HCEC 1CT (cell line): ENCODE data around the gene C1GALT1C1.
A peak's percentile ranks its signal among the peaks of the same experiment; 100 is the strongest.
"Not testable (repeated sequence)": the region's sequence is repeated elsewhere in the genome, so short reads cannot be mapped to it uniquely, and the experiment has no call there.

Experiments
- DNase-seq: peaks from one replicate; pipeline ENCODE4 v3.0.0-alpha.2; 2017

Gene C1GALT1C1

GRCh38 chrX:120629667-120630537 lies at the start of gene C1GALT1C1:
C1GALT1C1 (minus strand) TSS chrX:120630054; CDS start chrX:120627166, 2,888 bp downstream.
- DNase-seq = peak; percentile 94

DNA sequence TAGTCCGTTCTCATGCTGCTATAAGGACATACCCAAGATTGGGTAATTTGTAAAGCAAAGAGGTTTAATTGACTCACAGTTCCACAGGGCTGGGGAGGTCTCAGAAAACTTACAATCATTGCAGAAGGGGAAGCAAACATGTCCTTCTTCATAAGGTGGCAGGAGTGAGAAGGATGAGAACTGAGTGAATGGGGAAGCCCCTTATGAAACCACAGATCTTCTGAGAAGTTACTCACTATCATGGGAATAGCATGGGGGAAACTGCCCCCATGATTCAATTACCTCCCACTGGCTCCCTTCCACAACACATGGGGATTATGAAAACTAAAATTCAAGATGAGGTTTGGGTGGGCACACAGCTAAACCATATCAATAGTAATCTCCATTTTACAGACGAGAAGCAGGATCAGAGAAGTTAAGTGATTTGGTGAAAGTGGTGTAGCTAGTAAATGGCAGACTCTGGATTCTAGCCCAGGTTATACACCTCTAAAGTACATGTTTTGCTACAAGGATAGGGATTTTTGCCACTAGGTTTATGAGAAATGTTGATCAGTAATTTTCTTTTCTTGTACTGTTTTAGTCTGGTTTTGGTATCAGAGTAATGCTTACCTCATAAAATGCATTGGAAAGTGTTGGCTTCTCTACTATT lies 47.3 kb upstream of the C1GALT1C1 start:
- DNase-seq = no peak

GRCh38 chrX:120672841-120673530 lies 43.1 kb upstream of the C1GALT1C1 start:
- DNase-seq = no peak

GRCh38 chrX:120672389-120672788 lies 42.5 kb upstream of the C1GALT1C1 start:
- DNase-seq = peak; percentile 78

DNA sequence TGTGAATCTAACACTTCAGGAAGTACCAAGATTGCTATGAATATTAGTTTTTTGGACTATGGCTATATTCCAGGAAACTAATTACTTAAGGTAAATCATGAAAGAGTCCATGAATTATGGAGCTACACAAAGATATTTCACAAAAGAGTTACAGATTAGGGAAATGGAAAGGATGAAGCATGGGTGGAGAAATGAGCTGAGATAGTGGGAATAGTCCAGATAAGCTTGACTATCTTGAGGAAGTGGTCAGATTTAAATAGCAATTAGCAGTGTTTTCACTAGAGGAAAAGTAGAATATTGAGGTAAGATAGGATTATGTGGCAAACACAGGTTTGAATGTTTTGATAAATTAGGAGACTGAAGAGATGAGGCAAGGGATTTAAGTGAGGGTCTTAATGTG lies 42.1 kb upstream of the C1GALT1C1 start:
- DNase-seq = no peak

- no peak for DNase-seq
These were observed 38.5 kb upstream of the C1GALT1C1 start for GRCh38 chrX:120668357-120668756.

GRCh38 chrX:120664535-120664934 lies 34.7 kb upstream of the C1GALT1C1 start:
- DNase-seq = not testable (repeated sequence)

DNA sequence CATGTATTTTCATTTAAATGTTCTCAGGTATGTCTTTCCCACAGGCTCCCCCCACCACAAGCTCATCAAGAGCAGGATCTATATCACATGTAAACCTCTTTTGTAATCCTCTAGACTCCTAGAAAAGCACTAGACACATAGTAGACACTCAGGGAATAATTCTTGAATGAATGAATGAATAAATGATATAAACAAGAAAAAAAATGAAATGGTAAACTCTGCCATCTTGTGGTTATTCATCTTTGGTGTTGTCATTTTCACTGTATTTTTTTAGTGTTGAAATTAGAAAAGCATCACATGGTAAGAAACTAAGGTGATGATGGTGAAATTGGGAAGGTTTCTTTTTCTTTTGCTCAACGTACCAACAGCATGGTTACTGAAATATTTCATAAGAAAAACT lies 34.2 kb upstream of the C1GALT1C1 start:
- DNase-seq = no peak

DNA sequence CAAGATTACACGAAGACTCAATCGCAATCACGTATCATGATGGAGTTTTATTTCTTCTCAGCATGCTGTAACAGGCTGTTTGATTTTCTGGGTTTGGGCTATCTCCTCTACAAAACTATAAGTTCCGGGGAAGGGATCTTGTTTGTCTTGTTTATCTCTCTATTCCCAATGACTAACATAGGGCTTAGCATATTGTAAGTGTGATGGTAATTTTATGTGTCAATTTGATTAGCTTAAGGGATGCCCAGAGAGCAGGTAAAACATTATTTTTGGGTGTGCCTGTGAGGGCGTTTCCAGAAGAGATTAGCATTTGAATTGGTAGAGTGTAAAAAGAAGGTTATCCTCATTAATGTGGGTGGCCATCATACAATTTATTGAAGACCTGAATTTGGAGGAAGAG lies 32.8 kb upstream of the C1GALT1C1 start:
- DNase-seq = no peak

DNA sequence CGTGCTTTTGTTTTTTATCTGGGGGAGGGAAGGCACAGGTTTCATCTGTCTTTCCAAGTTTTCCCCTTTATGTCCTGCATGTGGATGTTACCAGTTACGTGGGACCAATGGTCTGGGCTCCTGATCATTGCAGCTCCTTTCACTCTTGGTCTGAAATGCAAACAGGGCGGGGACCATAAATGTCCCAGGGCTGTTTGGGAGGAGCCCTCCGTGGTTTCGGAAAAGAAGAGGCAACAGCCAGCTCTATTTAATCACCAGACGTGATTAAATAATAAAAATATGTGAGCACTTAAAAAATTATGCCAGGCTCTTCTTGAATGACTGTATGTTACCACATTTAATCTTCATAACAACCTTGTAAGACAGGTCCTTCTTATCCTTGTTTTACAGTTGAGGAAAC lies 30.8 kb upstream of the C1GALT1C1 start:
- no peak for DNase-seq

DNA sequence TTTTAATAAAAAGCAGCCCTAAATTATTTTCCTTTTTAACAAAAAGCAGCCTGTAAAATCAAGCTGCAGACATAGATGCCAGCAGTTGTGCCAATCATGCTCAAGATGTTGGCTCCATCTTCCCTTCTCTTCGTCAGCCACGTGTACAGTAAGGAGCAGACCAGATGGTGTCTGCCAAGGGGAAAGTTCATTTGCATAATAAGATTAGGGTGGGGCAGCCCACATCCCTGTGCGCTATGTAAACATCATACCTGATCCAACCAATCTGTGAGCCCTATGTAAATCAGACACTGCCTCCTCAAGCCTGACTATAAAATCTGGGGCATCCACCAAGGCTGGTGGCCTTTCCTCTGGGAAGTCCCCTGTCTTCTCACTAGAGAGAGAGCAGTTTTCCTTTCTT lies 23.1 kb upstream of the C1GALT1C1 start:
- DNase-seq = no peak

GRCh38 chrX:120652256-120652655 lies 22.4 kb upstream of the C1GALT1C1 start:
- DNase-seq = not testable (repeated sequence)

- DNase-seq = no peak
These were observed 17.3 kb upstream of the C1GALT1C1 start for GRCh38 chrX:120647127-120647526.

DNA sequence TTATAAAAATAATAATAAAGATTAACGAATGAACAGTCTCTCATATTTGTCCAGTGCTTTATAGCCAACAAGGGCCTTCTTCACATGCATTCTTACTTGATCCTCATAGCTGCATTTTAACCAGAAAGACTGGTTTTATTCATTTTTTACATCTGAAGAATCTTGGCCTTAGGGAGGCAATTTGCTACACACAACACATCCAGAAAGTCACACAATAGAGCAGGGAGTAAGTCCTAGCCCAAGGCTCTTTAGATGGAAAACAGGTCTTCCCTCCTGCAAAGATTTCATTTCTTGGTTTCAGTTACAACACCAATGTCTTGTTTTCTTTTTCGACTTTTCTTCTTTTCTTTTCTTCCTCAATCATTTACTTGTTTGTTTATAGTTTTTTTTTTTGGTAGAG lies 13.0 kb upstream of the C1GALT1C1 start:
- DNase-seq = no peak

- DNase-seq = no peak
These were observed 8.8 kb upstream of the C1GALT1C1 start for GRCh38 chrX:120638619-120639018.

DNA sequence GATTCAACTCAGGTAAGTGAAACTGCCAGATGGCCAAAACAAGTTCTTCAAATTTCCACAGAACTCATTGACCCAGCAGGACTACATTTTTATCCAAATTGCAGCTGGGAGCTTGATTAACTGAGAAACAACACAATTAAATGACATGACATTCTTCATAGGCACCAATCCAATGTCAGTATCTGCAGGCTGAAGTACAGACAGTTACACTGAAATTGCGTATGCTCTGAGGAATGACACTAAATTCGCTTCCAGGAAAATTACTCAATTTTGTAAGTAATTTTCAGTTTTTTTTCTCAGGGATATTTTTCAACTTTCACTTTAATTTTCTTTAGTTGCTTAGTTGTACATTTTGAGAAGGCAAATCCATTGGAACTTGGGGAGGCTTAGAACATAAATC lies 4.5 kb downstream of the C1GALT1C1 start:
- no peak for DNase-seq

- DNase-seq = no peak
These were observed 11.7 kb downstream of the C1GALT1C1 start for GRCh38 chrX:120617996-120618630.

- DNase-seq = no peak
These were observed 15.0 kb downstream of the C1GALT1C1 start for GRCh38 chrX:120614816-120615215.

DNA sequence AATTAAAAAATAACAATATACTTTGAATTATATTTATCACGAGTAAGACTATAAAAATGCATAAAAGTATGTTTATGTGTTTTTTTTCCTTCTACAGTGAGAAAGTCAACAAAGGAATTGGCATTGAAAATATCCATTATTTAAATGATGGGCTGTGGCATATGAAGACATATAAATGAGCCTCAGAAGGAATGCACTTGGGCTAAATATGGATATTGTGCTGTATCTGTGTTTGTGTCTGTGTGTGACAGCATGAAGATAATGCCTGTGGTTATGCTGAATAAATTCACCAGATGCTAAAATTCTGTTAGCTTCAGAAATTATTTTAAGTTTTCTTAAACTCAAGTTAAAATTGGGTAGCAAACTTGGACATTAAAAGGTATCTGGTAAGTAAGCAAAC lies 17.8 kb downstream of the C1GALT1C1 start:
- no peak for DNase-seq

GRCh38 chrX:120604361-120604782 lies 25.5 kb downstream of the C1GALT1C1 start:
- DNase-seq = peak; percentile 46

GRCh38 chrX:120603707-120604360 lies 26.0 kb downstream of the C1GALT1C1 start, which contains the start of gene MCTS1:
MCTS1 (plus strand) TSS chrX:120604101; CDS start chrX:120604237, 136 bp downstream.
- DNase-seq = peak; percentile 94

- no peak for DNase-seq
These were observed 44.2 kb downstream of the C1GALT1C1 start for GRCh38 chrX:120585702-120586101.
